ENCODE results near the gene RUBCN. TPM values are rescaled to one million over a fixed set of nuclear protein-coding genes. Genes with fewer than 3 reads are reported as not detected.

RUBCN gene
- total and polyA plus RNA-seq, 2 of the 13 experiments (the other 11 are each of a cell fraction or from before 2014, with no cell fraction given), result 5.2 to 8.1 TPM

DNA sequence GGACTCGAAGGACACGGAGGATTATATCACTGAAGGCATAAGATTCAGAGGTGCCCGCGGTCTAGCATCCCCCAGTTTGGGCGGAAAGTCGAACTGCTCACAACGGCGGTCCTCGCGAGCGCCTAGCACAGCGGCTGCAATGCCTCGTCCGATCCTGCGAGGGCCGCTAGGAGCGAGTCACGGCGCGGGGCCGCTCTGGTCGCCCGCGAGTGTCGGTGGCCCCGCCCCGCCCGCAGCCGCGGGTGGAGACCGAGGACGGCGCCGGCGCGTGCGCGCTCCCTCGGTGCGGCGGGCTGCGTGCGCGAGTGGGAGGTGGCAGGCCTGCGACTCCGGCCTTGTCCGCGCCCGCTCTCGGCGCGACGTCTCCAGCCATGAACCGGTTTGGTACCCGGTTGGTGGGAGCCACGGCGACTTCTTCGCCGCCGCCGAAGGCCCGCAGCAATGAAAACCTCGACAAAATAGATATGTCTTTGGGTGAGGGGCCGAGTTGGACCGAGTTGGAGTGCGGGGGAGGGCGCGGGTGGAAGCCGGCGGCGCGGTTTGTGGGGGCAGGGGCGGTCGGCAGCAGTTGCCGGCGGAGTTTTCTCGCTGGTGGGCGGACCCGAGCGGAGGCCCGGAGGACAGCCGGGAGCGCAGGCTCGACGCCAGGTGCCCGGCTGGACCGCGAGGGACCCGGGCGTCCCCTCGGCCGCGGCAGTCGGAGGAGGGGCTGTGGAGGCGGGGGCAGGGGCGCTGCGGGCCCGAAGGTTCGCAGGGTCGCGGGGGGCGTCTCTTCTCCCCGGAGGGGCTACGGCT lies 13.1 kb upstream of the RUBCN start, which contains the start of gene FYTTD1 (continued):
- TF ChIP-seq, protein P1, sequence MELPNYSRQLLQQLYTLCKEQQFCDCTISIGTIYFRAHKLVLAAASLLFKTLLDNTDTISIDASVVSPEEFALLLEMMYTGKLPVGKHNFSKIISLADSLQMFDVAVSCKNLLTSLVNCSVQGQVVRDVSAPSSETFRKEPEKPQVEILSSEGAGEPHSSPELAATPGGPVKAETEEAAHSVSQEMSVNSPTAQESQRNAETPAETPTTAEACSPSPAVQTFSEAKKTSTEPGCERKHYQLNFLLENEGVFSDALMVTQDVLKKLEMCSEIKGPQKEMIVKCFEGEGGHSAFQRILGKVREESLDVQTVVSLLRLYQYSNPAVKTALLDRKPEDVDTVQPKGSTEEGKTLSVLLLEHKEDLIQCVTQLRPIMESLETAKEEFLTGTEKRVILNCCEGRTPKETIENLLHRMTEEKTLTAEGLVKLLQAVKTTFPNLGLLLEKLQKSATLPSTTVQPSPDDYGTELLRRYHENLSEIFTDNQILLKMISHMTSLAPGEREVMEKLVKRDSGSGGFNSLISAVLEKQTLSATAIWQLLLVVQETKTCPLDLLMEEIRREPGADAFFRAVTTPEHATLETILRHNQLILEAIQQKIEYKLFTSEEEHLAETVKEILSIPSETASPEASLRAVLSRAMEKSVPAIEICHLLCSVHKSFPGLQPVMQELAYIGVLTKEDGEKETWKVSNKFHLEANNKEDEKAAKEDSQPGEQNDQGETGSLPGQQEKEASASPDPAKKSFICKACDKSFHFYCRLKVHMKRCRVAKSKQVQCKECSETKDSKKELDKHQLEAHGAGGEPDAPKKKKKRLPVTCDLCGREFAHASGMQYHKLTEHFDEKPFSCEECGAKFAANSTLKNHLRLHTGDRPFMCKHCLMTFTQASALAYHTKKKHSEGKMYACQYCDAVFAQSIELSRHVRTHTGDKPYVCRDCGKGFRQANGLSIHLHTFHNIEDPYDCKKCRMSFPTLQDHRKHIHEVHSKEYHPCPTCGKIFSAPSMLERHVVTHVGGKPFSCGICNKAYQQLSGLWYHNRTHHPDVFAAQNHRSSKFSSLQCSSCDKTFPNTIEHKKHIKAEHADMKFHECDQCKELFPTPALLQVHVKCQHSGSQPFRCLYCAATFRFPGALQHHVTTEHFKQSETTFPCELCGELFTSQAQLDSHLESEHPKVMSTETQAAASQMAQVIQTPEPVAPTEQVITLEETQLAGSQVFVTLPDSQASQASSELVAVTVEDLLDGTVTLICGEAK (IDR thresholded peaks at IDR 0.05), result no peak
- TF ChIP-seq, protein P1 (CRISPR knock-in tag; IDR thresholded peaks at IDR 0.05), result peak; percentile 60
- TF ChIP-seq ATF1 (CRISPR knock-in tag; IDR thresholded peaks at IDR 0.05) (no peak), STAT5B (CRISPR knock-in tag; IDR thresholded peaks at IDR 0.05) (no peak), ZMAT3 (CRISPR knock-in tag; conservative IDR thresholded peaks at IDR 0.05) (peak; percentile 76), CTCF (CRISPR knock-in tag; IDR thresholded peaks at IDR 0.05) (peak; percentile 64), NFE2L1 (CRISPR knock-in tag; IDR thresholded peaks at IDR 0.05; ENCODE audit: borderline replicate concordance) (no peak), LCORL (IDR thresholded peaks at IDR 0.05) (no peak), LCORL (CRISPR knock-in tag; IDR thresholded peaks at IDR 0.05) (peak; percentile 14; the same call in 1 of the 2 replicates), DMTF1 (CRISPR knock-in tag; IDR thresholded peaks at IDR 0.05) (no peak), SIN3B (IDR thresholded peaks at IDR 0.05; ENCODE audit: low read length) (no peak), ZNF678 (CRISPR knock-in tag; IDR thresholded peaks at IDR 0.05) (peak; percentile 53; the same call in 1 of the 2 replicates), ZFYVE20 (CRISPR knock-in tag; IDR thresholded peaks at IDR 0.05; ENCODE audit: borderline replicate concordance, low read depth) (peak; percentile 47; the same call in 1 of the 2 replicates), ATF7-NPFF (CRISPR knock-in tag; IDR thresholded peaks at IDR 0.05; ENCODE audit: low read depth) (peak; percentile 92), ZNF383 (CRISPR knock-in tag; IDR thresholded peaks at IDR 0.05; ENCODE audit: borderline replicate concordance) (no peak)
